B cell (primary cell): Measurements from ENCODE around the gene FMN1. TPM values are rescaled to one million over a fixed set of nuclear protein-coding genes. Genes with fewer than 3 reads are reported as not detected.

Experiments
- ATAC-seq: fragments of 200-7000 bp; cut with Tn5 transposase; one replicate; pipeline ENCODE4 v1.10.0; 2021; ENCODE audit warnings: low read depth, mild to moderate bottlenecking, moderate number of reproducible peaks, moderate library complexity
- CTCF ChIA-PET: fragments of 350-600 bp; sonication (Branson Sonifier 250); formaldehyde crosslinking; loops from one replicate; lab custom pipeline; 2021; ENCODE audit warnings: antibody characterized with exemption, inconsistent platforms; lab: Charles Lee
- POLR2A ChIA-PET: fragments of 350-600 bp; sonication (Branson Sonifier 250); formaldehyde crosslinking; loops from one replicate; lab custom pipeline; 2021; ENCODE audit warnings: antibody characterized with exemption; lab: Charles Lee
- DNase-seq: peaks from one replicate; pipeline ENCODE4 v3.0.0; 2013
- H2AFZ ChIP-seq: 2 replicates; pipeline ENCODE4 v1.6.1; 2012; ENCODE audit warnings: mild to moderate bottlenecking, low read depth, low read length; ENCODE audit not compliant: insufficient read depth, poor library complexity, severe bottlenecking
- H3K27ac ChIP-seq, 2 donors: 1 replicate in 1 of 2; 2 replicates in 1 of 2; pipeline ENCODE4 v1.5.1; 2012 to 2013; ENCODE audit warnings: low read length in 2 of 2, mild to moderate bottlenecking in 2 of 2, moderate library complexity in 1 of 2
- H3K27me3 ChIP-seq, 4 experiments: fragments of 200-600 bp in 1 of 4; sonication (generic) in 1 of 4; replicated peaks in 1 of 4; 1 replicate in 2 of 4; 2 replicates in 2 of 4; pipeline versions ENCODE4 v1.6.1 to v1.7.0; 2013 to 2016; ENCODE audit warnings: low read length in 3 of 4, mild to moderate bottlenecking in 2 of 4, mixed read lengths in 1 of 4, moderate library complexity in 1 of 4; ENCODE audit not compliant: insufficient read depth in 4 of 4, control insufficient read depth in 3 of 4; ENCODE audit errors: control extremely low read depth in 1 of 4
- H3K36me3 ChIP-seq, 2 experiments: replicated peaks in 1 of 2; 1 replicate in 1 of 2; 2 replicates in 1 of 2; pipeline versions ENCODE4 v1.6.1 to v1.7.1; 2013; ENCODE audit warnings: low read length in 1 of 2; ENCODE audit not compliant: insufficient read depth in 2 of 2, control insufficient read depth in 1 of 2; ENCODE audit errors: control extremely low read depth in 1 of 2, extremely low read depth in 1 of 2
- H3K4me1 ChIP-seq, 2 donors: fragments of 200-600 bp in 1 of 2; sonication (generic) in 1 of 2; 1 replicate in 1 of 2; 2 replicates in 1 of 2; pipeline versions ENCODE4 v1.5.1 to v1.6.1; 2013 to 2017; ENCODE audit warnings: low read length in 2 of 2; ENCODE audit not compliant: control insufficient read depth in 2 of 2, insufficient read depth in 2 of 2
- H3K4me2 ChIP-seq: replicated peaks from 2 replicates; pipeline ENCODE3; 2012; ENCODE audit warnings: mild to moderate bottlenecking, low read depth, low read length; ENCODE audit not compliant: poor library complexity, severe bottlenecking
- H3K4me3 ChIP-seq, 5 experiments: fragments of 200-600 bp in 1 of 5; sonication (generic) in 1 of 5; 1 replicate in 3 of 5; 2 replicates in 2 of 5; pipeline versions ENCODE4 v1.5.1 to v1.7.0; 2011 to 2016; ENCODE audit warnings: low read length in 4 of 5, mild to moderate bottlenecking in 4 of 5, low read depth in 2 of 5, control low read depth in 1 of 5, moderate library complexity in 1 of 5; ENCODE audit not compliant: insufficient read depth in 1 of 5; ENCODE audit errors: control extremely low read depth in 1 of 5, extremely low read depth in 1 of 5
- H3K79me2 ChIP-seq: fragments of 200-600 bp; sonication (generic); one replicate; pipeline ENCODE4 v1.6.0; 2016; ENCODE audit warnings: low read length; ENCODE audit not compliant: control insufficient read depth, insufficient read depth
- H3K9ac ChIP-seq: fragments of 200-600 bp; sonication (generic); 2 replicates; pipeline ENCODE4 v1.6.1; 2017; ENCODE audit warnings: mild to moderate bottlenecking, low read length, moderate library complexity
- H3K9me3 ChIP-seq, 3 donors: one replicate each; pipeline versions ENCODE4 v1.6.1 to v1.7.1; 2013; ENCODE audit warnings: low read length in 2 of 3; ENCODE audit not compliant: control insufficient read depth in 2 of 3, insufficient read depth in 1 of 3; ENCODE audit errors: control extremely low read depth in 1 of 3
- H4K20me1 ChIP-seq: 2 replicates; pipeline ENCODE4 v1.6.0; 2012; ENCODE audit warnings: mild to moderate bottlenecking, low read length; ENCODE audit not compliant: insufficient read depth, control insufficient read depth, poor library complexity, severe bottlenecking
- H3K27ac Mint-ChIP-seq: one replicate; pipeline ENCODE4 v1.8.0; 2021; ENCODE audit warnings: mixed read lengths
- H3K27me3 Mint-ChIP-seq: one replicate; pipeline ENCODE4 v1.8.0; 2021; ENCODE audit warnings: mixed read lengths
- H3K4me1 Mint-ChIP-seq: one replicate; pipeline ENCODE4 v1.8.0; 2021; ENCODE audit warnings: mixed read lengths
- H3K4me3 Mint-ChIP-seq: one replicate; pipeline ENCODE4 v1.8.0; 2021; ENCODE audit warnings: mixed read lengths
- H3K9me3 Mint-ChIP-seq: one replicate; pipeline ENCODE4 v1.8.0; 2022; ENCODE audit warnings: mixed read lengths; ENCODE audit not compliant: insufficient read depth
- CTCF ChIP-seq: fragments of 200-600 bp; IDR thresholded peaks from one replicate; pipeline ENCODE4 v1.8.0; 2022; ENCODE audit warnings: antibody characterized with exemption, mild to moderate bottlenecking
- EZH2 ChIP-seq: IDR thresholded peaks from 2 replicates; pipeline ENCODE4 v1.6.1; 2012; ENCODE audit warnings: borderline replicate concordance, low read depth, mild to moderate bottlenecking, moderate library complexity, low read length; ENCODE audit not compliant: insufficient read depth, poor library complexity, severe bottlenecking
- WGBS: methylation state at CpG from one replicate; pipeline ENCODE4 v1.1.5; 2013; ENCODE audit warnings: missing lambda C conversion rate; ENCODE audit not compliant: insufficient coverage; 5-methylcytosine and 5-hydroxymethylcytosine counted together
- intact Hi-C: fragments of 100-400 bp; cut with micrococcal nuclease; formaldehyde crosslinking; loops from one replicate; pipeline ENCODE4 v1.10.0; 2022
- polyA plus RNA-seq: library from polyadenylated mRNA; depleted of rRNA; stranded (reverse); fragments of >200 nt; gene quantifications from 2 replicates; pipeline ENCODE4 v1.2.3, GENCODE V29; 2012
- total RNA-seq, 2 donors: library from RNA; stranded (reverse); fragments of 120-200 nt in 1 of 2; gene quantifications; 1 replicate in 1 of 2; 2 replicates in 1 of 2; pipeline versions ENCODE4 v1.2.3 to v1.2.4, GENCODE V29; 2013 to 2022

The FMN1 gene
- total and polyA plus RNA-seq, 2 donors (not counting 1 experiment from before 2014, with no cell fraction given) = 0.21 to 0.96 TPM

- no peak overlapping the region for H3K9ac ChIP-seq
- no peak overlapping the region for H2AFZ ChIP-seq
- H3K9me3 ChIP-seq = peaks cover 0 to 5% (median 3%) of the 10 kb centered on the region in 3 donors
- H3K4me2 ChIP-seq = no peak overlapping the region
- H3K27ac ChIP-seq = no peak overlapping the region
- no peak for DNase-seq
- H3K4me1 ChIP-seq = peaks cover 0 to 10% of the 10 kb centered on the region in 2 donors
- Mint-ChIP-seq H3K4me1 (peaks cover 11% of the 10 kb centered on the region), H3K27ac (no peak overlapping the region), H3K27me3 (no peaks in the 10 kb centered on the region), H3K9me3 (no peaks in the 10 kb centered on the region), H3K4me3 (no peak overlapping the region)
- H3K27me3 ChIP-seq = no peaks in the 10 kb centered on the region
- intact Hi-C loops = no loop called here
- no peak overlapping the region for H3K4me3 ChIP-seq
- 71% methylated on average over 2 of the region's 3 CpGs for WGBS
- POLR2A ChIA-PET = no interaction called here
- no peaks in the 10 kb centered on the region for H3K36me3 ChIP-seq
- TF ChIP-seq EZH2 (no peak), CTCF (no peak)
- no peak for ATAC-seq
- H4K20me1 ChIP-seq = no peaks in the 10 kb centered on the region
- CTCF ChIA-PET = interaction anchor here (1.0 kb wide), 1 partner anchor 11 kb away, joined by 3 read pairs; no protein-coding TSS in a partner anchor
- no peaks in the 10 kb centered on the region for H3K79me2 ChIP-seq
These were observed 10.4 kb upstream of the FMN1 start for GRCh38 chr15:33204926-33205325.

GRCh38 chr15:33204087-33204486 lies 9.6 kb upstream of the FMN1 start:
- ChIA-PET CTCF (no interaction called here), POLR2A (no interaction called here)
- no peak overlapping the region for H3K4me2 ChIP-seq
- H2AFZ ChIP-seq = no peak overlapping the region
- H3K27ac Mint-ChIP-seq = no peak overlapping the region
- H3K4me3 Mint-ChIP-seq = no peak overlapping the region
- no peaks in the 10 kb centered on the region for H3K36me3 ChIP-seq
- H3K79me2 ChIP-seq = no peaks in the 10 kb centered on the region
- no peaks in the 10 kb centered on the region for H4K20me1 ChIP-seq
- H3K27ac ChIP-seq = no peak overlapping the region
- no peaks in the 10 kb centered on the region for H3K27me3 ChIP-seq
- no peak overlapping the region for H3K9ac ChIP-seq
- ATAC-seq (no peak), DNase-seq (no peak)
- H3K4me1 ChIP-seq = peaks cover 0 to 10% of the 10 kb centered on the region in 2 donors
- peaks cover 3% of the 10 kb centered on the region for H3K27me3 Mint-ChIP-seq
- intact Hi-C loops = no loop called here
- H3K9me3 Mint-ChIP-seq = no peaks in the 10 kb centered on the region
- H3K4me1 Mint-ChIP-seq = peaks cover 11% of the 10 kb centered on the region
- H3K4me3 ChIP-seq = no peak overlapping the region
- TF ChIP-seq CTCF = no peak
- no peak for TF ChIP-seq EZH2
- peaks cover 0 to 3% (median 0%) of the 10 kb centered on the region in 3 donors for H3K9me3 ChIP-seq
